Neuronal stem cell (in vitro differentiated cells): ENCODE measurements around the gene PIP4K2C.

Experiments used
- DNase-seq: peaks from one replicate; pipeline ENCODE4 v3.0.0-alpha.2; 2013; ENCODE audit warnings: low spot score
- H2AFZ ChIP-seq: one replicate; pipeline ENCODE4 v1.6.1; 2013; ENCODE audit warnings: mild to moderate bottlenecking, low read length, inconsistent platforms
- H2AK5ac ChIP-seq: 2 replicates; pipeline ENCODE4 v1.6.1; 2013; ENCODE audit warnings: low read depth, mild to moderate bottlenecking, inconsistent platforms, low read length, moderate library complexity, mixed read lengths
- H2BK120ac ChIP-seq: 2 replicates; pipeline ENCODE4 v1.6.1; 2013; ENCODE audit warnings: low read depth, mild to moderate bottlenecking, inconsistent platforms, low read length, moderate library complexity, mixed read lengths
- H2BK12ac ChIP-seq: one replicate; pipeline ENCODE4 v1.6.1; 2013; ENCODE audit warnings: low read length, inconsistent platforms
- H2BK15ac ChIP-seq: 2 replicates; pipeline ENCODE4 v1.6.1; 2013; ENCODE audit warnings: mild to moderate bottlenecking, low read length, inconsistent platforms, mixed read lengths
- H2BK5ac ChIP-seq: one replicate; pipeline ENCODE4 v1.6.1; 2013; ENCODE audit warnings: inconsistent platforms, mild to moderate bottlenecking, low read length, moderate library complexity
- H3K14ac ChIP-seq: one replicate; pipeline ENCODE4 v1.6.1; 2013; ENCODE audit warnings: low read length, inconsistent platforms
- H3K18ac ChIP-seq: 2 replicates; pipeline ENCODE4 v1.6.1; 2013; ENCODE audit warnings: low read length, inconsistent platforms
- H3K23ac ChIP-seq: 2 replicates; pipeline ENCODE4 v1.6.1; 2013; ENCODE audit warnings: low read depth, mild to moderate bottlenecking, mixed read lengths, low read length, inconsistent platforms; ENCODE audit not compliant: poor library complexity
- H3K27ac ChIP-seq: replicated peaks from 3 replicates; pipeline ENCODE4 v1.5.1; 2013; ENCODE audit warnings: low read length, inconsistent platforms
- H3K27me3 ChIP-seq, 3 experiments: 2 replicates each; pipeline ENCODE4 v1.6.1; 2013; ENCODE audit warnings: low read length in 3 of 3, mild to moderate bottlenecking in 2 of 3, inconsistent platforms in 1 of 3, low read depth in 1 of 3, mixed read lengths in 1 of 3, moderate library complexity in 1 of 3; ENCODE audit not compliant: control insufficient read depth in 3 of 3, insufficient read depth in 3 of 3
- H3K36me3 ChIP-seq, 2 donors: replicated peaks in 1 of 2; 2 replicates each; pipeline ENCODE4 v1.6.1; 2013; ENCODE audit warnings: low read length in 2 of 2; ENCODE audit not compliant: control insufficient read depth in 2 of 2, insufficient read depth in 2 of 2
- H3K4ac ChIP-seq: 2 replicates; pipeline ENCODE4 v1.6.1; 2013; ENCODE audit warnings: inconsistent platforms, mild to moderate bottlenecking, low read length, moderate library complexity
- H3K4me1 ChIP-seq, 2 donors: 1 replicate in 1 of 2; 2 replicates in 1 of 2; pipeline ENCODE4 v1.6.1; 2013; ENCODE audit warnings: low read length in 2 of 2, low read depth in 1 of 2; ENCODE audit not compliant: control insufficient read depth in 2 of 2, insufficient read depth in 1 of 2
- H3K4me2 ChIP-seq: one replicate; pipeline ENCODE4 v1.6.1; 2013; ENCODE audit warnings: mild to moderate bottlenecking, low read length, inconsistent platforms; ENCODE audit not compliant: insufficient read depth, poor library complexity, severe bottlenecking
- H3K4me3 ChIP-seq, 2 donors: 2 replicates each; pipeline ENCODE4 v1.5.1; 2013; ENCODE audit warnings: low read length in 2 of 2, mild to moderate bottlenecking in 2 of 2, inconsistent platforms in 1 of 2, moderate library complexity in 1 of 2
- H3K79me1 ChIP-seq: one replicate; pipeline ENCODE4 v1.6.1; 2013; ENCODE audit warnings: low read depth, mild to moderate bottlenecking, inconsistent platforms, low read length, moderate library complexity
- H3K9ac ChIP-seq: one replicate; pipeline ENCODE4 v1.6.1; 2013; ENCODE audit warnings: mild to moderate bottlenecking, low read depth, low read length, inconsistent platforms; ENCODE audit not compliant: poor library complexity
- H3K9me3 ChIP-seq, 2 donors: replicated peaks in 1 of 2; 2 replicates each; pipeline versions ENCODE3 to v1.6.1; 2013; ENCODE audit warnings: low read length in 2 of 2, mild to moderate bottlenecking in 2 of 2, inconsistent platforms in 1 of 2, low read depth in 1 of 2, mixed read lengths in 1 of 2, moderate library complexity in 1 of 2; ENCODE audit not compliant: control insufficient read depth in 2 of 2, insufficient read depth in 1 of 2
- H4K8ac ChIP-seq: one replicate; pipeline ENCODE4 v1.6.1; 2013; ENCODE audit warnings: low read depth, mild to moderate bottlenecking, inconsistent platforms, low read length, moderate library complexity
- H4K91ac ChIP-seq: one replicate; pipeline ENCODE4 v1.6.1; 2013; ENCODE audit warnings: low read length, low read depth, mild to moderate bottlenecking, inconsistent platforms; ENCODE audit not compliant: poor library complexity
- WGBS, 2 donors: extraction: QIAGEN DNeasy Blood & Tissue Kit; methylation state at CpG; one replicate each; pipeline ENCODE4 v1.1.7; 2013; ENCODE audit warnings: missing lambda C conversion rate in 2 of 2, mixed read lengths in 1 of 2; ENCODE audit not compliant: insufficient read length in 2 of 2, insufficient replicate concordance in 1 of 2; ENCODE audit errors: extremely low coverage in 2 of 2; 5-methylcytosine and 5-hydroxymethylcytosine counted together

Gene PIP4K2C

DNA sequence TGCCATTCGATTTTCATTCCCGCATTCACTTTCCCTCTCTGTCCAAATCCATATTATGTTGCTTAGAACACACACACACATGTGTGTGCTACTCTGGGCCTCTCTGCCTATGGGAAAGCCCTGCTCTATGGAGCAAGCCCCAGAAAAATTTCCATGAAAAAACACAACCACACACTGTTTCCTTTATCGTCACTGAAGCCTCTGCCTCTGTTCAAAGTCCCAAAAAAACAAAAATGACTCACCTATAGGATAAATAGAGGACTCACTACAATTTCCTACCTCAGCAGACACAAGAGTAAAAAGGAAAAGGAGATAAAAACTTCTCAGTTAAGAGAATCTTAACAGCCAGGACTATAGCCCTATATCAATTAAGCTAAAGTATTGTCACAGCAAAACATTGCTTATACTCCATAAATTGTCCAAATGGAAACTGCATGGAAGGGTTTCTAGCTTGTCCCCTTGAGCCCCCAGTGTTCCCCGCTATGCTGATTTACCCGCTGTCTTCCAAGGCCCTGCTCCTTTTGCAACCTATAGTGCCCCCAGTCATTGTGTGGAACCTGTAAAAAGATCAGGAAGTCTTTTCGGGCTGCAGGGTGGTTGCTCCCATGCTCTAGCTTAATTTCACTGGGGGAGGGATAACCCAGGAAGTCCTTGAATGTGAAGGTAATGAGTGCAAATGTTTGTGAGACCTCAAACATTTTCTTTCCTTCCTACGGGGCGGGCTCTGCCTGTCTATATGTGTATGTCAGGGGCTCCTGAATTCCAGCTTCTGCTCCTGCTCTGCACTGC, 11.1 kb upstream of the PIP4K2C start:
- Histone ChIP-seq H3K4me3 (no peak overlapping the region), H2BK120ac (no peak overlapping the region), H3K23ac (peak overlapping the region; percentile 56), H2BK5ac (no peak overlapping the region), H3K14ac (no peak overlapping the region), H3K9ac (no peak overlapping the region), H3K18ac (no peak overlapping the region), H3K27me3 (no peaks in the 10 kb centered on the region), H2AK5ac (no peak overlapping the region), H2BK15ac (no peak overlapping the region), H3K9me3 (no peaks in the 10 kb centered on the region), H4K8ac (no peak overlapping the region), H3K36me3 (peaks cover 27 to 41% of the 10 kb centered on the region in 2 donors), H3K79me1 (no peaks in the 10 kb centered on the region), H3K4ac (no peak overlapping the region), H2BK12ac (no peak overlapping the region), H4K91ac (no peak overlapping the region), H3K4me2 (no peak overlapping the region), H3K4me1 (no peaks in the 10 kb centered on the region), H2AFZ (no peak overlapping the region), H3K27ac (no peak overlapping the region)
- DNase-seq: no peak
- no CpG with 5 or more reads among the region's 8 CpGs for WGBS, 2 donors

DNA sequence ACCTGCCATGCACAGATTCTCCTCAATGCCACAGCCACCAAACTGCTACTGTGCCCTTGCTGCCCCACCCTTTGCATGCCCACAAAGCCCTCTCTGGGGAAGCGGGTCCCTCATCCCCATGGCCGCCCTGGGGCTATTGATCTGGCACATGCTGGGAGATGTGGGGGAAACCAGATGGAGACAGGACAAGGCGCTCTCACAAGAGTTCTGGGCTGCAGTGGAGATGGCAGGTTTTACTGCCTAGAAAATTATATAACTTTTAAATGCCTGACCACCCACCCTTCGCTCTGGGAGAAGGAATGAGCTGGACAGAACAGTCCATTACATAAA, 10.6 kb upstream of the PIP4K2C start:
- Histone ChIP-seq H2BK120ac (no peak overlapping the region), H2BK15ac (no peak overlapping the region), H2AK5ac (no peak overlapping the region), H3K14ac (no peak overlapping the region), H3K79me1 (no peaks in the 10 kb centered on the region), H3K23ac (peak overlapping the region; percentile 56), H3K27me3 (no peaks in the 10 kb centered on the region), H3K4ac (no peak overlapping the region), H4K91ac (no peak overlapping the region), H3K9ac (no peak overlapping the region), H3K4me3 (no peak overlapping the region), H3K27ac (no peak overlapping the region), H3K4me1 (no peaks in the 10 kb centered on the region), H3K9me3 (no peaks in the 10 kb centered on the region), H4K8ac (no peak overlapping the region), H2BK5ac (no peak overlapping the region), H2AFZ (no peak overlapping the region), H3K4me2 (no peak overlapping the region), H3K36me3 (peaks cover 22 to 38% of the 10 kb centered on the region in 2 donors), H2BK12ac (no peak overlapping the region), H3K18ac (no peak overlapping the region)
- DNase-seq: no peak
- no CpG with 5 or more reads among the region's 4 CpGs for WGBS, 2 donors

DNA sequence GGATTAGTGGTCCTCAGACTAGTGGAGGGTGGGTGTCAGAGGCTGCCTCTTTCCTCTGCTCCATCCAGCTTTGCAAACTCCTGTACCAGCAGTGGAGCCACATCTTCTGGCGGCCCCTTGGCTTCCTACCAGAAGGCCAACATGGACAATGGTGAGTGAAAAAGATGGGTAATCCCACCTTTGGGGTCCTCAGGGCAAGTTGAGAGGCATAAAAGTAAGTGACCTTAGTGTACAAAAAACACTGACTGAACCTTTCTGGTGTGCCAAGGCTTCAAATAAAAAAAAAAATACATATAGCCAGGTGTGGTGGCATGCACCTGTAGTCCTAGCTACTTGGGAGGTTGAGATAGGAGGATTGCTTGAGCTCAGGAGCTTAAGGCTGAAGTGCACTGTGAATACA, 9.2 kb upstream of the PIP4K2C start:
- no peaks in the 10 kb centered on the region for H3K4me1 ChIP-seq
- no peaks in the 10 kb centered on the region for H3K79me1 ChIP-seq
- no peaks in the 10 kb centered on the region for H3K9me3 ChIP-seq
- H3K23ac ChIP-seq: no peak overlapping the region
- no peak overlapping the region for H3K27ac ChIP-seq
- H3K4me2 ChIP-seq: no peak overlapping the region
- H2BK5ac ChIP-seq: no peak overlapping the region
- no peak overlapping the region for H4K8ac ChIP-seq
- H3K18ac ChIP-seq: no peak overlapping the region
- no peak for DNase-seq
- no peak overlapping the region for H3K9ac ChIP-seq
- H2AK5ac ChIP-seq: no peak overlapping the region
- no peak overlapping the region for H2AFZ ChIP-seq
- no peaks in the 10 kb centered on the region for H3K27me3 ChIP-seq
- no peak overlapping the region for H2BK12ac ChIP-seq
- H3K14ac ChIP-seq: no peak overlapping the region
- H3K4ac ChIP-seq: no peak overlapping the region
- no peak overlapping the region for H3K4me3 ChIP-seq
- no peak overlapping the region for H2BK15ac ChIP-seq
- no peak overlapping the region for H4K91ac ChIP-seq
- no peak overlapping the region for H2BK120ac ChIP-seq
- H3K36me3 ChIP-seq: peaks cover 16 to 25% of the 10 kb centered on the region in 2 donors
- no CpG with 5 or more reads among the region's 1 CpG for WGBS, 2 donors

DNA sequence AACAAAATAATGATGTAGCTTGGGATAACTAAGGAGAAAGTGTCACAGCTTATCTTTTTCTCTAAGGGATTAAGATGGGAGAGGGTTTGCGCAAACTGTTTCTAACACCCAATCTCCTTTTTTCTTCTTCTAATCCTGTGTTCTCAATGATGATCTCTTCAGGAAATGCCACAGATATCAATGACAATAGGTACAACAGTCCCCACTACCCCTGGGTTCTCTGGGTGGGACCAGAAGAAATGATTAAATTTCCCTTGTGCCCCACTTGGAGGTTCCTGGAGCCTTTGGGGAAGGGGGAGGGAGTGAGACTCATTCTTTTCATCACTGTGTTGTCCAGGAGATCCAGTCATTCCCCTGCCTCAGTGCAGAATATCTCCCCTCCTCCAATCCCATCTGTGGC, 8.6 kb upstream of the PIP4K2C start:
- no peak for DNase-seq
- no peaks in the 10 kb centered on the region for H3K4me1 ChIP-seq
- H3K9me3 ChIP-seq: no peaks in the 10 kb centered on the region
- no peak overlapping the region for H3K9ac ChIP-seq
- no peak overlapping the region for H3K4me3 ChIP-seq
- H2BK15ac ChIP-seq: no peak overlapping the region
- H3K4me2 ChIP-seq: no peak overlapping the region
- no peak overlapping the region for H2AK5ac ChIP-seq
- no peak overlapping the region for H2BK12ac ChIP-seq
- peaks cover 16 to 23% of the 10 kb centered on the region in 2 donors for H3K36me3 ChIP-seq
- H4K91ac ChIP-seq: no peak overlapping the region
- H2BK120ac ChIP-seq: no peak overlapping the region
- H2BK5ac ChIP-seq: no peak overlapping the region
- H3K4ac ChIP-seq: no peak overlapping the region
- no peak overlapping the region for H3K14ac ChIP-seq
- H3K79me1 ChIP-seq: no peaks in the 10 kb centered on the region
- H4K8ac ChIP-seq: no peak overlapping the region
- H3K27ac ChIP-seq: no peak overlapping the region
- no CpG with 5 or more reads among the region's 1 CpG for WGBS, 2 donors
- no peak overlapping the region for H3K23ac ChIP-seq
- no peak overlapping the region for H2AFZ ChIP-seq
- H3K18ac ChIP-seq: no peak overlapping the region
- no peaks in the 10 kb centered on the region for H3K27me3 ChIP-seq
